B cell (primary cell): ENCODE measurements around the gene DPP4. TPM values are rescaled to one million over a fixed set of nuclear protein-coding genes. Genes with fewer than 3 reads are reported as not detected.

Experiments used
- ATAC-seq: fragments of 200-7000 bp; cut with Tn5 transposase; one replicate; pipeline ENCODE4 v1.10.0; 2021; ENCODE audit warnings: low read depth, mild to moderate bottlenecking, moderate number of reproducible peaks, moderate library complexity
- CTCF ChIA-PET: fragments of 350-600 bp; sonication (Branson Sonifier 250); formaldehyde crosslinking; loops from one replicate; lab custom pipeline; 2021; ENCODE audit warnings: antibody characterized with exemption, inconsistent platforms; lab: Charles Lee
- POLR2A ChIA-PET: fragments of 350-600 bp; sonication (Branson Sonifier 250); formaldehyde crosslinking; loops from one replicate; lab custom pipeline; 2021; ENCODE audit warnings: antibody characterized with exemption; lab: Charles Lee
- DNase-seq: peaks from one replicate; pipeline ENCODE4 v3.0.0; 2013
- H2AFZ ChIP-seq: 2 replicates; pipeline ENCODE4 v1.6.1; 2012; ENCODE audit warnings: mild to moderate bottlenecking, low read depth, low read length; ENCODE audit not compliant: insufficient read depth, poor library complexity, severe bottlenecking
- H3K27ac ChIP-seq, 2 donors: 1 replicate in 1 of 2; 2 replicates in 1 of 2; pipeline ENCODE4 v1.5.1; 2012 to 2013; ENCODE audit warnings: low read length in 2 of 2, mild to moderate bottlenecking in 2 of 2, moderate library complexity in 1 of 2
- H3K27me3 ChIP-seq, 4 experiments: fragments of 200-600 bp in 1 of 4; sonication (generic) in 1 of 4; replicated peaks in 1 of 4; 1 replicate in 2 of 4; 2 replicates in 2 of 4; pipeline versions ENCODE4 v1.6.1 to v1.7.0; 2013 to 2016; ENCODE audit warnings: low read length in 3 of 4, mild to moderate bottlenecking in 2 of 4, mixed read lengths in 1 of 4, moderate library complexity in 1 of 4; ENCODE audit not compliant: insufficient read depth in 4 of 4, control insufficient read depth in 3 of 4; ENCODE audit errors: control extremely low read depth in 1 of 4
- H3K36me3 ChIP-seq, 2 experiments: replicated peaks in 1 of 2; 1 replicate in 1 of 2; 2 replicates in 1 of 2; pipeline versions ENCODE4 v1.6.1 to v1.7.1; 2013; ENCODE audit warnings: low read length in 1 of 2; ENCODE audit not compliant: insufficient read depth in 2 of 2, control insufficient read depth in 1 of 2; ENCODE audit errors: control extremely low read depth in 1 of 2, extremely low read depth in 1 of 2
- H3K4me1 ChIP-seq, 2 donors: fragments of 200-600 bp in 1 of 2; sonication (generic) in 1 of 2; 1 replicate in 1 of 2; 2 replicates in 1 of 2; pipeline versions ENCODE4 v1.5.1 to v1.6.1; 2013 to 2017; ENCODE audit warnings: low read length in 2 of 2; ENCODE audit not compliant: control insufficient read depth in 2 of 2, insufficient read depth in 2 of 2
- H3K4me2 ChIP-seq: replicated peaks from 2 replicates; pipeline ENCODE3; 2012; ENCODE audit warnings: mild to moderate bottlenecking, low read depth, low read length; ENCODE audit not compliant: poor library complexity, severe bottlenecking
- H3K4me3 ChIP-seq, 5 experiments: fragments of 200-600 bp in 1 of 5; sonication (generic) in 1 of 5; 1 replicate in 3 of 5; 2 replicates in 2 of 5; pipeline versions ENCODE4 v1.5.1 to v1.7.0; 2011 to 2016; ENCODE audit warnings: low read length in 4 of 5, mild to moderate bottlenecking in 4 of 5, low read depth in 2 of 5, control low read depth in 1 of 5, moderate library complexity in 1 of 5; ENCODE audit not compliant: insufficient read depth in 1 of 5; ENCODE audit errors: control extremely low read depth in 1 of 5, extremely low read depth in 1 of 5
- H3K79me2 ChIP-seq: fragments of 200-600 bp; sonication (generic); one replicate; pipeline ENCODE4 v1.6.0; 2016; ENCODE audit warnings: low read length; ENCODE audit not compliant: control insufficient read depth, insufficient read depth
- H3K9ac ChIP-seq: fragments of 200-600 bp; sonication (generic); 2 replicates; pipeline ENCODE4 v1.6.1; 2017; ENCODE audit warnings: mild to moderate bottlenecking, low read length, moderate library complexity
- H3K9me3 ChIP-seq, 3 donors: one replicate each; pipeline versions ENCODE4 v1.6.1 to v1.7.1; 2013; ENCODE audit warnings: low read length in 2 of 3; ENCODE audit not compliant: control insufficient read depth in 2 of 3, insufficient read depth in 1 of 3; ENCODE audit errors: control extremely low read depth in 1 of 3
- H4K20me1 ChIP-seq: 2 replicates; pipeline ENCODE4 v1.6.0; 2012; ENCODE audit warnings: mild to moderate bottlenecking, low read length; ENCODE audit not compliant: insufficient read depth, control insufficient read depth, poor library complexity, severe bottlenecking
- H3K27ac Mint-ChIP-seq: one replicate; pipeline ENCODE4 v1.8.0; 2021; ENCODE audit warnings: mixed read lengths
- H3K27me3 Mint-ChIP-seq: one replicate; pipeline ENCODE4 v1.8.0; 2021; ENCODE audit warnings: mixed read lengths
- H3K4me1 Mint-ChIP-seq: one replicate; pipeline ENCODE4 v1.8.0; 2021; ENCODE audit warnings: mixed read lengths
- H3K4me3 Mint-ChIP-seq: one replicate; pipeline ENCODE4 v1.8.0; 2021; ENCODE audit warnings: mixed read lengths
- H3K9me3 Mint-ChIP-seq: one replicate; pipeline ENCODE4 v1.8.0; 2022; ENCODE audit warnings: mixed read lengths; ENCODE audit not compliant: insufficient read depth
- EZH2 ChIP-seq: IDR thresholded peaks from 2 replicates; pipeline ENCODE4 v1.6.1; 2012; ENCODE audit warnings: borderline replicate concordance, low read depth, mild to moderate bottlenecking, moderate library complexity, low read length; ENCODE audit not compliant: insufficient read depth, poor library complexity, severe bottlenecking
- WGBS: methylation state at CpG from one replicate; pipeline ENCODE4 v1.1.5; 2013; ENCODE audit warnings: missing lambda C conversion rate; ENCODE audit not compliant: insufficient coverage; 5-methylcytosine and 5-hydroxymethylcytosine counted together
- intact Hi-C: fragments of 100-400 bp; cut with micrococcal nuclease; formaldehyde crosslinking; loops from one replicate; pipeline ENCODE4 v1.10.0; 2022
- polyA plus RNA-seq: library from polyadenylated mRNA; depleted of rRNA; stranded (reverse); fragments of >200 nt; gene quantifications from 2 replicates; pipeline ENCODE4 v1.2.3, GENCODE V29; 2012
- total RNA-seq, 2 donors: library from RNA; stranded (reverse); fragments of 120-200 nt in 1 of 2; gene quantifications; 1 replicate in 1 of 2; 2 replicates in 1 of 2; pipeline versions ENCODE4 v1.2.3 to v1.2.4, GENCODE V29; 2013 to 2022
- TF ChIP-seq, protein P1 (sequence below): fragments of 200-600 bp; IDR thresholded peaks from one replicate; pipeline ENCODE4 v1.8.0; 2022; ENCODE audit warnings: antibody characterized with exemption, mild to moderate bottlenecking

Gene DPP4
- total and polyA plus RNA-seq, 2 donors (not counting 1 experiment from before 2014, with no cell fraction given) = 0.18 to 1.2 TPM

DNA sequence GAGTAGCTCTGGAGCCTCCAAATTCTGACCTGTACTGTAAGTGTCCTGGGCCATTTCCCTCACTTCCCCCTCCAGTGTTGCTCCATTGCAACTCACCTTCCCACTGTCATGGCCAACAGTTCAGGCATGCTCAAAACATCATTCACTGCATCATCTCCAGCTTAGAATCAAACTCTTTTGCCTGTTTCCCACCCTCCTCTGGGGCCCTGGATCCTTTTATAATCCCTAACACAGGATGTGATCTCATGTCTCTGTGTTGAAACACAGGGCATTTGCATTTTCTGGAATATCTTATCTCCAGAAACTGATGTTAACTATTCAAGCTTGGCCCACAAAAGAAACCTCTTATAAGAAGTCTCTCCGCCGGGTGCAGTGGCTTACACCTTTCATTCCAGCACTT, 3.0 kb downstream of the DPP4 start:
- CTCF ChIA-PET = interaction anchor here (1.0 kb wide), 1 partner anchor 54 kb away, joined by 3 read pairs; no protein-coding TSS in a partner anchor
- Histone ChIP-seq H4K20me1 (no peaks in the 10 kb centered on the region), H3K27ac (no peak overlapping the region), H3K36me3 (no peaks in the 10 kb centered on the region), H3K4me1 (peaks cover 15% of the 10 kb centered on the region in 2 donors), H3K9ac (no peak overlapping the region), H3K4me3 (no peak overlapping the region), H3K79me2 (no peaks in the 10 kb centered on the region), H2AFZ (no peak overlapping the region), H3K4me2 (no peak overlapping the region), H3K9me3 (no peaks in the 10 kb centered on the region), H3K27me3 (peaks cover 0 to 26% (median 13%) of the 10 kb centered on the region in 4 experiments)
- TF ChIP-seq, protein P1, sequence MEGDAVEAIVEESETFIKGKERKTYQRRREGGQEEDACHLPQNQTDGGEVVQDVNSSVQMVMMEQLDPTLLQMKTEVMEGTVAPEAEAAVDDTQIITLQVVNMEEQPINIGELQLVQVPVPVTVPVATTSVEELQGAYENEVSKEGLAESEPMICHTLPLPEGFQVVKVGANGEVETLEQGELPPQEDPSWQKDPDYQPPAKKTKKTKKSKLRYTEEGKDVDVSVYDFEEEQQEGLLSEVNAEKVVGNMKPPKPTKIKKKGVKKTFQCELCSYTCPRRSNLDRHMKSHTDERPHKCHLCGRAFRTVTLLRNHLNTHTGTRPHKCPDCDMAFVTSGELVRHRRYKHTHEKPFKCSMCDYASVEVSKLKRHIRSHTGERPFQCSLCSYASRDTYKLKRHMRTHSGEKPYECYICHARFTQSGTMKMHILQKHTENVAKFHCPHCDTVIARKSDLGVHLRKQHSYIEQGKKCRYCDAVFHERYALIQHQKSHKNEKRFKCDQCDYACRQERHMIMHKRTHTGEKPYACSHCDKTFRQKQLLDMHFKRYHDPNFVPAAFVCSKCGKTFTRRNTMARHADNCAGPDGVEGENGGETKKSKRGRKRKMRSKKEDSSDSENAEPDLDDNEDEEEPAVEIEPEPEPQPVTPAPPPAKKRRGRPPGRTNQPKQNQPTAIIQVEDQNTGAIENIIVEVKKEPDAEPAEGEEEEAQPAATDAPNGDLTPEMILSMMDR = no peak
- TF ChIP-seq EZH2 = no peak
- no peak for ATAC-seq
- POLR2A ChIA-PET = no interaction called here
- H3K9me3 Mint-ChIP-seq = no peaks in the 10 kb centered on the region
- H3K4me1 Mint-ChIP-seq = peaks cover 9% of the 10 kb centered on the region
- intact Hi-C loops = no loop called here
- H3K4me3 Mint-ChIP-seq = no peak overlapping the region
- WGBS = no CpG with 5 or more reads among the region's 2 CpGs
- H3K27ac Mint-ChIP-seq = no peak overlapping the region
- H3K27me3 Mint-ChIP-seq = peaks cover 40% of the 10 kb centered on the region
- DNase-seq = no peak

DNA sequence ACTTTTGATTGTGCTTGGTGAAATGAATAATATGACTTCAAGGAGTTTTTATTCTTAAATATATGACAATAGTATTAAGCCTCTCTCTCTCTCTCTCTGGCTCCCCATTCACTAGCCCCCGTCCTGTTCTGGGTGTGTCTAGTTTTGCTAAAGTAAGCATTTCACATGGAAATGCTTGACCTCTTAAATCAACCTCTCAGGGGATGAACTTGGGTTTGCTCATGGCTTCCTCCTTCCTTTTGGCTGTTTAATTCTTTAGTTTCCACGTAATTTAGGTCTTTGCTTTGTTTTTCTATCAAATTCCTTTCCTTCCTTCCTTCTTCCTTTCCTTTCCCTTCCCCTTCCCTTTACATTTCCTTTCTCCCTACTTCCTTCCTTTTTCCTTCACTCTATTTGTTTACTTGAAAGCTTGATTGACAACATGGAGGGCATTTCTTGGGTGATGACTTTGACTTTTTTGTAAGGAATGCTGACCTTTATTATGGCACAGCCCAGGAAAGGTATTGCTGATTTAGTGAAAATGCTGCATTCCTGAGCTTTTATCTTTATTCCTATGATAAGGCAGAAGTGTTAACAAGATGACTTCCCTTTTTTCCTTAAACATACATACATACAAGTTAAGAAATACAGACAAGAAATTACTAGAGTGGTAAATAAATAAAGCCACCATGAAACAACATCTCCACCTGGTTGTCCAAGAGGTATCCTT, 3.6 kb downstream of the DPP4 start:
- DNase-seq = no peak
- Histone ChIP-seq H3K4me2 (no peak overlapping the region), H3K9ac (no peak overlapping the region), H3K4me1 (peaks cover 15% of the 10 kb centered on the region in 2 donors), H3K79me2 (no peaks in the 10 kb centered on the region), H3K36me3 (no peaks in the 10 kb centered on the region), H3K9me3 (no peaks in the 10 kb centered on the region), H3K4me3 (no peak overlapping the region), H4K20me1 (no peaks in the 10 kb centered on the region), H3K27me3 (peaks cover 0 to 21% (median 11%) of the 10 kb centered on the region in 4 experiments), H3K27ac (no peak overlapping the region), H2AFZ (no peak overlapping the region)
- no peak for ATAC-seq
- TF ChIP-seq EZH2 = no peak
- TF ChIP-seq, protein P1 = no peak
- ChIA-PET CTCF (no interaction called here), POLR2A (no interaction called here)
- Mint-ChIP-seq H3K4me1 (peaks cover 9% of the 10 kb centered on the region), H3K27ac (no peak overlapping the region), H3K27me3 (peaks cover 35% of the 10 kb centered on the region), H3K9me3 (no peaks in the 10 kb centered on the region), H3K4me3 (no peak overlapping the region)
- intact Hi-C loops = no loop called here
- no CpG with 5 or more reads among the region's 2 CpGs for WGBS
